IMR-90 (cell line): Measurements from ENCODE around the gene C1orf159. TPM values are rescaled to one million over a fixed set of nuclear protein-coding genes. Genes with fewer than 3 reads are reported as not detected.

Experiments
- ATAC-seq: fragments of 200-7000 bp; cut with Tn5 transposase; 2 replicates; pipeline ENCODE4 v1.9.1; 2020; ENCODE audit warnings: low read depth, mild to moderate bottlenecking, moderate library complexity
- BruUV-seq: library from RNA; stranded (reverse); fragments of 400-500 nt; replicated peaks from 2 replicates; lab custom pipeline; 2021; lab: Mats Ljungman, UMichigan
- CTCF ChIA-PET: fragments of 300-600 bp; formaldehyde crosslinking; extraction: SDS; loops from one replicate; lab custom pipeline; 2021; ENCODE audit warnings: antibody characterized with exemption; lab: Yijun Ruan, JAX
- POLR2A ChIA-PET: fragments of 300-600 bp; sonication (Branson Sonifier 250); formaldehyde crosslinking; loops from one replicate; lab custom pipeline; 2022; ENCODE audit warnings: antibody characterized with exemption; ENCODE audit not compliant: unreplicated experiment; lab: Charles Lee
- DNase-seq: peaks from one replicate; pipeline ENCODE4 v3.0.0; 2013
- H2AFZ ChIP-seq: replicated peaks from 2 replicates; pipeline ENCODE3; 2013; ENCODE audit warnings: low read length, mild to moderate bottlenecking; ENCODE audit not compliant: poor library complexity
- H2AK5ac ChIP-seq: 2 replicates; pipeline ENCODE4 v1.6.1; 2013; ENCODE audit warnings: low read depth, low read length, inconsistent platforms
- H2AK9ac ChIP-seq: replicated peaks from 2 replicates; pipeline ENCODE3; 2013; ENCODE audit warnings: mild to moderate bottlenecking, low read depth, low read length, moderate library complexity; ENCODE audit not compliant: poor library complexity
- H2BK120ac ChIP-seq: 2 replicates; pipeline ENCODE4 v1.6.1; 2013; ENCODE audit warnings: low read depth, low read length, inconsistent platforms
- H2BK15ac ChIP-seq: 3 replicates; pipeline ENCODE4 v1.6.1; 2013; ENCODE audit warnings: low read depth, low read length, inconsistent platforms
- H2BK20ac ChIP-seq: 2 replicates; pipeline ENCODE4 v1.6.1; 2013; ENCODE audit warnings: low read depth, mild to moderate bottlenecking, inconsistent platforms, low read length, moderate library complexity
- H2BK5ac ChIP-seq: 2 replicates; pipeline ENCODE4 v1.6.1; 2013; ENCODE audit warnings: mild to moderate bottlenecking, low read depth, low read length, inconsistent platforms; ENCODE audit not compliant: poor library complexity, severe bottlenecking
- H3K14ac ChIP-seq: replicated peaks from 2 replicates; pipeline ENCODE4 v1.6.1; 2013; ENCODE audit warnings: low read depth, low read length, inconsistent platforms
- H3K18ac ChIP-seq: 2 replicates; pipeline ENCODE4 v1.6.1; 2013; ENCODE audit warnings: low read depth, low read length, control low read depth
- H3K23ac ChIP-seq: 2 replicates; pipeline ENCODE4 v1.6.1; 2013; ENCODE audit warnings: low read depth, low read length, inconsistent platforms
- H3K27ac ChIP-seq: 2 replicates; pipeline ENCODE4 v1.5.1; 2013; ENCODE audit warnings: mild to moderate bottlenecking, control low read depth, low read length; ENCODE audit not compliant: insufficient read depth
- H3K27me3 ChIP-seq: 2 replicates; pipeline ENCODE4 v1.6.1; 2013; ENCODE audit warnings: low read length; ENCODE audit not compliant: control insufficient read depth, insufficient read depth
- H3K36me3 ChIP-seq: 2 replicates; pipeline ENCODE4 v1.6.1; 2013; ENCODE audit warnings: low read length, mixed read lengths; ENCODE audit not compliant: control insufficient read depth, insufficient read depth
- H3K4ac ChIP-seq: 2 replicates; pipeline ENCODE4 v1.6.1; 2013; ENCODE audit warnings: low read depth, low read length, inconsistent platforms
- H3K4me1 ChIP-seq: 2 replicates; pipeline ENCODE4 v1.6.1; 2013; ENCODE audit warnings: low read length, mixed read lengths; ENCODE audit not compliant: control insufficient read depth, insufficient read depth
- H3K4me2 ChIP-seq: 2 replicates; pipeline ENCODE4 v1.6.1; 2013; ENCODE audit warnings: low read depth, mild to moderate bottlenecking, control low read depth, low read length, moderate library complexity
- H3K4me3 ChIP-seq: 2 replicates; pipeline ENCODE4 v1.5.1; 2013; ENCODE audit warnings: low read depth, mild to moderate bottlenecking, control low read depth, low read length, moderate library complexity; ENCODE audit not compliant: insufficient read depth
- H3K56ac ChIP-seq: 2 replicates; pipeline ENCODE4 v1.6.1; 2013; ENCODE audit warnings: low read length, inconsistent platforms; ENCODE audit not compliant: insufficient read depth; ENCODE audit errors: extremely low read depth
- H3K79me1 ChIP-seq, 2 experiments: 2 replicates each; pipeline ENCODE4 v1.6.1; 2013; ENCODE audit warnings: low read length in 2 of 2, inconsistent platforms in 1 of 2, low read depth in 1 of 2
- H3K9ac ChIP-seq: 2 replicates; pipeline ENCODE4 v1.6.1; 2013; ENCODE audit warnings: low read depth, low read length, control low read depth
- H3K9me1 ChIP-seq: 2 replicates; pipeline ENCODE4 v1.6.1; 2013; ENCODE audit warnings: low read length, inconsistent platforms; ENCODE audit not compliant: insufficient read depth
- H3K9me3 ChIP-seq: 2 replicates; pipeline ENCODE4 v1.6.1; 2013; ENCODE audit warnings: low read length; ENCODE audit not compliant: control insufficient read depth, insufficient read depth
- H4K20me1 ChIP-seq: 2 replicates; pipeline ENCODE4 v1.6.1; 2013; ENCODE audit warnings: low read length, inconsistent platforms; ENCODE audit not compliant: insufficient read depth
- H4K5ac ChIP-seq: 2 replicates; pipeline ENCODE4 v1.6.1; 2013; ENCODE audit warnings: mild to moderate bottlenecking, low read depth, low read length, control low read depth
- H4K8ac ChIP-seq, 2 experiments: 2 replicates each; pipeline ENCODE4 v1.6.1; 2013; ENCODE audit warnings: low read depth in 2 of 2, low read length in 2 of 2, control low read depth in 1 of 2, inconsistent platforms in 1 of 2
- H4K91ac ChIP-seq: 2 replicates; pipeline ENCODE4 v1.6.1; 2013; ENCODE audit warnings: low read depth, low read length, inconsistent platforms; ENCODE audit not compliant: insufficient read depth
- BHLHE40 ChIP-seq: fragments of 150-350 bp; IDR thresholded peaks from 2 replicates; pipeline ENCODE4 v1.6.1; 2016; ENCODE audit warnings: mild to moderate bottlenecking, low read depth, low read length
- CEBPB ChIP-seq: IDR thresholded peaks from 2 replicates; pipeline ENCODE4 v1.6.1; 2012; ENCODE audit warnings: low read depth, low read length, improper control_type of control experiment
- CHD1 ChIP-seq: IDR thresholded peaks from 2 replicates; pipeline ENCODE4 v1.6.1; 2012; ENCODE audit warnings: low read depth, low read length, improper control_type of control experiment
- CTCF ChIP-seq: conservative IDR thresholded peaks from 2 replicates; pipeline ENCODE4 v1.5.1; 2012; ENCODE audit warnings: mild to moderate bottlenecking, low read depth, low read length, improper control_type of control experiment
- ELK1 ChIP-seq: fragments of 150-350 bp; IDR thresholded peaks from 2 replicates; pipeline ENCODE4 v1.6.1; 2016; ENCODE audit warnings: low read depth, mild to moderate bottlenecking, low read length, moderate library complexity, borderline replicate concordance
- FOS ChIP-seq: fragments of 150-350 bp; IDR thresholded peaks from 2 replicates; pipeline ENCODE4 v1.6.1; 2016; ENCODE audit warnings: low read depth, low read length
- MAFK ChIP-seq: IDR thresholded peaks from 2 replicates; pipeline ENCODE4 v1.6.1; 2012; ENCODE audit warnings: low read depth, low read length, improper control_type of control experiment
- MAZ ChIP-seq: IDR thresholded peaks from 2 replicates; pipeline ENCODE4 v1.6.1; 2012; ENCODE audit warnings: low read depth, mild to moderate bottlenecking, low read length, improper control_type of control experiment, moderate library complexity, borderline replicate concordance
- MXI1 ChIP-seq: IDR thresholded peaks from 2 replicates; pipeline ENCODE4 v1.6.1; 2012; ENCODE audit warnings: low read depth, mild to moderate bottlenecking, low read length, moderate library complexity, borderline replicate concordance
- NFE2L2 ChIP-seq: fragments of 150-350 bp; IDR thresholded peaks from 2 replicates; pipeline ENCODE4 v1.6.1; 2016; ENCODE audit warnings: low read depth, mild to moderate bottlenecking, low read length
- POLR2A ChIP-seq: IDR thresholded peaks from 2 replicates; pipeline ENCODE4 v1.6.1; 2012; ENCODE audit warnings: mild to moderate bottlenecking, low read depth, low read length
- RAD21 ChIP-seq: IDR thresholded peaks from 2 replicates; pipeline ENCODE4 v1.6.1; 2012; ENCODE audit warnings: low read length, improper control_type of control experiment
- RCOR1 ChIP-seq: IDR thresholded peaks from 2 replicates; pipeline ENCODE4 v1.6.1; 2012; ENCODE audit warnings: mild to moderate bottlenecking, low read length, improper control_type of control experiment; ENCODE audit not compliant: insufficient replicate concordance
- RFX5 ChIP-seq: IDR thresholded peaks from 2 replicates; pipeline ENCODE4 v1.8.0; 2012; ENCODE audit warnings: low read depth, mild to moderate bottlenecking, low read length, moderate library complexity
- SMC3 ChIP-seq: fragments of 150-350 bp; IDR thresholded peaks from 2 replicates; pipeline ENCODE4 v1.6.1; 2016; ENCODE audit warnings: low read depth, mild to moderate bottlenecking, antibody characterized with exemption, low read length, moderate library complexity
- USF2 ChIP-seq: fragments of 150-350 bp; IDR thresholded peaks from 2 replicates; pipeline ENCODE4 v1.6.1; 2017; ENCODE audit warnings: mild to moderate bottlenecking, antibody characterized with exemption, low read length, low read depth
- WGBS, 2 experiments: methylation state at CpG; one replicate each; pipeline versions ENCODE4 v1.1.5 to v1.1.7; 2013; ENCODE audit warnings: missing lambda C conversion rate in 2 of 2; ENCODE audit not compliant: insufficient read length in 1 of 2; ENCODE audit errors: extremely low coverage in 2 of 2; 5-methylcytosine and 5-hydroxymethylcytosine counted together
- dilution Hi-C: fragments of 300-500 bp; cut with HindIII; formaldehyde crosslinking; loops from one replicate; pipeline ENCODE4 v1.14.3; 2018; ENCODE audit warnings: low sequenced_read_pairs; ENCODE audit not compliant: unreplicated experiment
- in situ Hi-C: fragments of 300-500 bp; cut with MboI; formaldehyde crosslinking; loops from 3 replicates; pipeline ENCODE4 v1.14.3; 2019; ENCODE audit warnings: low sequenced_read_pairs, inconsistent platforms, mixed read lengths
- intact Hi-C: fragments of 100-400 bp; cut with micrococcal nuclease; formaldehyde crosslinking; loops from 2 replicates; pipeline ENCODE4 v1.10.0; 2022
- polyA plus RNA-seq, 3 experiments: library from polyadenylated mRNA; depleted of rRNA; stranded (reverse); fragments of >200 nt; gene quantifications; 2 replicates each; pipeline ENCODE4 v1.2.3, GENCODE V29; 2012; ENCODE audit warnings: low replicate concordance in 1 of 3
- total RNA-seq: library from RNA; depleted of rRNA; stranded (reverse); fragments of >200 nt; gene quantifications from 2 replicates; pipeline ENCODE4 v1.2.3, GENCODE V29; 2012

The C1orf159 gene
- total and polyA plus RNA-seq, 2 of the 4 experiments (the other 2 are of a cell fraction): 2.9 to 12.6 TPM

- Histone ChIP-seq H3K4me2 (no peak overlapping the region), H3K14ac (no peak overlapping the region), H4K20me1 (peaks cover 76% of the 10 kb centered on the region), H3K4ac (no peak overlapping the region), H3K18ac (no peak overlapping the region), H2BK20ac (no peak overlapping the region), H2AK5ac (no peak overlapping the region), H3K36me3 (peaks cover 13% of the 10 kb centered on the region), H2BK5ac (no peak overlapping the region), H3K79me1 (peaks cover 18 to 46% of the 10 kb centered on the region in 2 experiments), H3K4me1 (peaks cover 9% of the 10 kb centered on the region; the same call in 1 of the 2 replicates), H4K91ac (no peak overlapping the region), H3K9me1 (0 out of 2 replicates have a peak, but pooled peaks cover 5% of the 10 kb centered on the region), H2AK9ac (peak overlapping the region; percentile 1), H3K9me3 (no peaks in the 10 kb centered on the region), H4K5ac (no peak overlapping the region), H3K23ac (no peak overlapping the region), H3K4me3 (no peak overlapping the region), H2BK120ac (no peak overlapping the region), H2BK15ac (no peak overlapping the region), H3K56ac (no peak overlapping the region), H3K27ac (no peak overlapping the region), H2AFZ (no peak overlapping the region), H3K9ac (no peak overlapping the region), H4K8ac (no peak overlapping the region), H3K27me3 (no peaks in the 10 kb centered on the region)
- WGBS, 2 experiments: 95% methylated on average over 4 of the region's 19 CpGs; no CpG with 5 or more reads in 1 of the 2 experiments
- no TSS peak for BruUV-seq
- TF ChIP-seq CHD1 (no peak), RFX5 (no peak), CTCF (no peak), CEBPB (no peak), USF2 (no peak), ELK1 (no peak), MXI1 (no peak), NFE2L2 (no peak), POLR2A (no peak), FOS (no peak), SMC3 (no peak), MAFK (no peak), RAD21 (no peak), RCOR1 (no peak), MAZ (no peak), BHLHE40 (no peak)
- intact Hi-C loops (no loop called here), dilution Hi-C loops (no loop called here), in situ Hi-C loops (no loop called here)
- ATAC-seq: no peak
- POLR2A ChIA-PET: no interaction called here
- no peak for DNase-seq
- CTCF ChIA-PET: no interaction called here
Observed at GRCh38 chr1:1035291-1035943, 80.5 kb downstream of the C1orf159 start.
